Measurements from ENCODE around the gene RPS18.
"Not testable (repeated sequence)": the region's sequence is repeated elsewhere in the genome, so short reads cannot be mapped to it uniquely, and the experiment has no call there.

RPS18 gene

DNA sequence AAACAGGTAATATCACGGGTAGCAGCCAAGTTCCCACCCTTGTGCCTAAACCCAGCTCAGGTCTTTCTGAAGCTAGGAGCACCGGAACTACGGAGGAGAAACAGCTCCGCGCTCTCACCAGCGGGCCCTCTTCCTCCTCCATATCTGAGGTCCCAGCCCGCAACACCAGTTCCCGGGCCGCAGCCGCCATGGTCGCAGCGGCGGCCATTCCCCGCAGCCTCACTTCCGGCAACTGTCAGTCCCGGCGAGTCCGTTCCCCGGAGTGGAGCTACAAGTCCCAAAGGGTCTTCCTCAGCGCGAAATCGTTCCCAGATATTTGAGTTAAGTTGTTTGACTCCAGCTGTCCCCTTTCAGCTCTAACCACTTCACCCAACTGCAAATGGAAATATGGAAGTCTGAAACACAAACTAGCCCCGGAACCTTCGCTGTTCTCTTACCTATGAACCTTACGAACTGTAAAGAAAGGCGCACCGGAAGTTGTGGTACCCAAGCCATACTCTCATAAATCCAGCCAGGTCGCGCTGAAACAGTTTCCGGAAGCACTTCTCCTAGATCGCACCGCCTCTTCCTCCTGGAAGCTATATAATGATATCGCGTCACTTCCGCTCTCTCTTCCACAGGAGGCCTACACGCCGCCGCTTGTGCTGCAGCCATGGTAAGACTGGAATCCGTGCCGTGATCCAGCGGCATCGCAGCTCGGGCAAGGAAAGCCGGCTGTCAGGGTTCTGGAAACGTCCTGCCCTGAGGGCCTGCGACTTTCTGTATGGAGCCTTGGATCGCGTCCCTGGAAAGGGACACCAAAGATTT, at the start of gene RPS18, which contains the start of gene VPS52:
RPS18 (plus strand) TSS at position 608 of the 807 bp plus-strand sequence; CDS start at position 653, 45 bp downstream.
VPS52 (minus strand) TSS at position 409 of the 807 bp plus-strand sequence; CDS start at position 208, 201 bp downstream.
- FAIRE-seq: no peak
- peak; percentile 92 for DNase-seq (ENCODE audit: low spot score)

GRCh38 chr6:33226503-33227120, 45.3 kb upstream of the RPS18 start:
- not testable (repeated sequence) for FAIRE-seq; DNase-seq (ENCODE audit: low spot score)

DNA sequence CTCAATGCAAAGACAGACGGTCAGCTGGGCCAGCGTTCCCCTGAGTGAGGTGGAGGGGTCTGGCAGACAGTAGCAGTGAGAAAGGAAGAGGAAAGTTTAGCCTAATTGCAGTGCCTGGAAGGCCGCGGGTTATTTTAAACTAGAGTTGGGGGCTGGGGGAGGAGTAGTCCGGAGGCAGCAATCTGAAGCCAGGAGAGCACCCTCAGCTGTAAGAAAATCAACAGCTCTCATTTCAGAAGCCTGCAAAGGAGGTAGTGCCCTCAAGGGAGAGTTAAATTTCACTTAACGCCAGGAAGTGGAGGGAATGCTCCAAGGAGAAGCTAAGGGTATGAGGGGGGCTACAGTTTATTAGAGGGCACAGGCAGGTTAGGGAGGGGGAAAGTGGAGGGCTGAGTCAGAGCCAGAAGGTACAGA, 36.6 kb upstream of the RPS18 start:
- FAIRE-seq: no peak

DNA sequence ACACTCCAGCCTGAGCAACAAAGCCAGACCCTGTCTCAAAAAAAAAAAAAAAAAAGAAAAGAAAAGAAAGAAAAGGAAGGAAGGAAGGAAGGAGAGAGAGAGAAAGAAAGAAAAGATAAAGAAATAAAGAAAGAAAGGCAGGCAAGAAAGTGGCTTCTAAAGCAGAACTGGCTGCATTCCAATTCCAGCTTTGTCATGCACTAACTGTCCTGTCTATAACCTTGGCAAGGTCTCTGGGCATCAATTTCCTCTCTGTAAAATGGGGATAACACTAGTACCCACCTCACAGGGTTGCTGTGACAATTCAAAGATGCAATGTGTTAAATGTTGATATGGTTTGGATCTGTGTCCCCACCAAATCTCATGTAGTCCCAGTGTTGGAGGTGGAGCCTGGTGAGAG, 35.5 kb upstream of the RPS18 start:
- no peak for FAIRE-seq
- no peak for DNase-seq (ENCODE audit: low spot score)

More for the DNA sequence above, 36.6 kb upstream of the RPS18 start:
- DNase-seq (ENCODE audit: low spot score): no peak

- FAIRE-seq (no peak), DNase-seq (ENCODE audit: low spot score) (no peak)
Measured at GRCh38 chr6:33236852-33237251, 35.0 kb upstream of the RPS18 start.

- no peak for DNase-seq (ENCODE audit: low spot score)
- FAIRE-seq: no peak
Measured at GRCh38 chr6:33237741-33238140, 34.1 kb upstream of the RPS18 start.

GRCh38 chr6:33241968-33242367, 29.9 kb upstream of the RPS18 start:
- DNase-seq (ENCODE audit: low spot score) (no peak), FAIRE-seq (no peak)

GRCh38 chr6:33243476-33243875, 28.4 kb upstream of the RPS18 start:
- FAIRE-seq: no peak
- DNase-seq (ENCODE audit: low spot score): no peak

- DNase-seq (ENCODE audit: low spot score) (peak; percentile 75), FAIRE-seq (peak; percentile 72)
Measured at GRCh38 chr6:33247977-33248642, 23.8 kb upstream of the RPS18 start.

GRCh38 chr6:33248643-33248931, 23.3 kb upstream of the RPS18 start:
- no peak for DNase-seq (ENCODE audit: low spot score)
- no peak for FAIRE-seq

- FAIRE-seq: peak; percentile 30
- peak; percentile 93 for DNase-seq (ENCODE audit: low spot score)
Measured at GRCh38 chr6:33248932-33249731, 22.7 kb upstream of the RPS18 start.

DNA sequence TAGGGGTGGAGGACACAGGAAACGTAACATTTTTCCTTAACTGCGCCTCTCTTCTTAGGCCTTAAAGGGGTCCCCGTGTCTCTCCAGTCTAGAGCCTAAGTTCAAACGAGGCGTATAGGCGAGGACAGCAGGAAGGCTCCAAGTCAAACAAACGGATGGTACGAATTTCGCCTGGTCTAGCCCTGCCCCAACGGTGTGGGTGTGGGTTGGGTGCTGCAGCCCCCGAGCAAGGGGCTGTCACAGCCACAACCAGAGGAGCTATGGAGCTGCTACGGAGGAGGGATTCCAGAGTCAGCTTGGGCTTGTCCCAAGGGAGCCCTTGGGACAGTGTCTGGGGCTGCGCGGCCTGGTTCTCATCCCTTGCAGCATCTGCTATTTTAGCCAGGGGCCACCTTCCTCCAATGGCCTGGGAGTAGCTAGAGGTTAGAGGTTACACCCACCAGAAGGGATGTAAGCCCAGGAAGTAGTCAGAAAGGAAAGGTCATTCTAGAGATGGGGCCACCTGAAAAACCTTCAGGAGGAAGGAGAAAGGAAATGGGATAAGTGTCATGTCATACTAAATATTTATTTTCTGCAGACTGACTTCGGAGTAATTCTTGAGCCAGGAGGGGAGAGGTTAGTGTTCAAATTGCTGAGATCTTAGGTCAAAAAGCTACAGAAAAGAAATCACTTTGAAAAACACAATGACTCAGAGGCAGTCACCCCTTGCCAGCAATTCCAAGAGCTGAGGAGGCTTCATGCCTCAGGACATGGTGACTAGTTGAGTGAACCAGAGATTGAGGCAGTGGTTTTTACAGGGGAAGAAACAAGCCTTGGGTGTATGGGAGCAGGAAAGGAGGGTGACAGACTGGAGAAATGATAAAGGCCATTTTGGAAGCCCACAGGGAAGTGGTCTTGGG, 21.9 kb upstream of the RPS18 start:
- DNase-seq (ENCODE audit: low spot score) (no peak), FAIRE-seq (no peak)

DNA sequence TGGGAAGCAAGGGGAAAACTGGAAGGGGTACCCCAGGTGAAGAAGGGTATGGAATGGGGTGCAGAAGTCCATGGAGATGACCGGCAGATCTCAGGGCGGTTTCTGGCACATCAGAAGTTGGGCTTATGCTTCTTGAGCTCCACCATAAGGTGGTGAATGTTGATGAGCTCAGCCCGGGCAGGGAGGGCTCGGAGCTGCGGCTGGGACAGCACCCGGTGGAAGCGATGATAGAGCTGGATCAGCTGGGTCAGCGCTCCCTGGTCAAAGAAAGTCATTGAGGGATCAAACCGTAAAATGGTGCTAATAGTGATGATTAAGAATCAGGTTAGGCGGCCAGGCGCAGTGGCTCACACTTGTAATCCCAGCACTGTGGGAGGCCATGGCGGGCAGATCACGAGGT, 21.1 kb upstream of the RPS18 start:
- FAIRE-seq (no peak), DNase-seq (ENCODE audit: low spot score) (no peak)

- no peak for FAIRE-seq
- no peak for DNase-seq (ENCODE audit: low spot score)
Measured at GRCh38 chr6:33251395-33252012, 20.4 kb upstream of the RPS18 start.

- FAIRE-seq: no peak
- no peak for DNase-seq (ENCODE audit: low spot score)
Measured at GRCh38 chr6:33252759-33253158, 19.1 kb upstream of the RPS18 start.

DNA sequence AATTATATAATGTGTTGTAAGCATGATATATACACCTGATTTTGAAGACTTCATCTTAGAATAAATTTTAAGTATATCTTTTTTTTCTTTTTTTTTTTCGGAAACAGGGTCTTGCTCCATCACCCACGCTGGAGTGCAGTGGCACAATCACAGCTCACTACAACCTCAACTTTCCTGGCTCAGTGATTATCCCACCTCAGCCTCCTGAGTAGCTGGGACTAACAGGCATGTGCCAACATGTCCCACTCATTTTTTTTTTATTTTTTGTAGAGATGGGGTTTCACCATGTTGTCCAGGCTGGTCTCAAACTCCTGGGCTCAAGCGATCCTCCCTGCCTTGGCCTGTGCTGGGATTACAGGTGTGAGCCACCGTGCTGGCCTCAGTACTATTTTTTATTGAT, 17.3 kb upstream of the RPS18 start:
- no peak for DNase-seq (ENCODE audit: low spot score)
- FAIRE-seq: no peak

- no peak for FAIRE-seq
Measured at GRCh38 chr6:33259032-33259431, 12.8 kb upstream of the RPS18 start.

DNA sequence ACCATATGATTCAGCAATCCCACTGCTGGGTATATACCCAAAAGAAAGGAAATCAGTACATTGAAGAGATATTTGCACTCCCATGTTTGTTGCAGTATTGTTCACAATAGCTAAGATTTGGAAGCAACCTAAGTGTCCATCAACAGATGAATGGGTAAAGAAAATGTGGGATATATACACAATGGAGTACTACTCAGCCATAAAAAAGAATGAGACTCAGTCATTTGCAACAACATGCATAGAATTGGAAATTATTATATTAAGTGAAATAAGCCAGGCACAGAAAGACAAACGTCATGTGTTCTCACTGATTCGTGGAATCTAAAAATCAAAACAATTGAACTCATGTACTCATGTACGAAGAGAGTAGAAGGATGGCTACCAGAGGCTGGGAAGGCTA, 9.4 kb upstream of the RPS18 start:
- FAIRE-seq; DNase-seq (ENCODE audit: low spot score): not testable (repeated sequence)

More at GRCh38 chr6:33259032-33259431, 12.8 kb upstream of the RPS18 start:
- no peak for DNase-seq (ENCODE audit: low spot score)

DNA sequence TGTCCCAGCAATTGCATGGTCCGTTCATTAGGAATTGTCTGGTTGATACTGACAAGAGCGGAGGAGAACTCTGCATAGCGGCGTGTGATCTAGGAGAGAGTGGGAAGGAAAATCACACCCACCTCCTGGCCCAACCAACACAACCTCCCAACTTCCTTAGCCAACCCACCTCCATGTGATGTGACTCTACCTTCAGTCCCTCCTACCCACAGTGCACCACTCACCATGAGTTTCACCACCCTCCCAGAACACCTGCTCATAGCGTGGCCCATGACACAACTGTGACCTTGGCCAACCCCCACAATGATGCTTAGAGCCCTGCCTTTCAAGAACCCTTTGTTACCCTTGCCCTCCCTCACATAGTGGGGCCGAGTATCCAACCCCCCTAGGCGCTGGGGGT, 7.9 kb upstream of the RPS18 start:
- no peak for DNase-seq (ENCODE audit: low spot score)

GRCh38 chr6:33271117-33271467, 783 bp upstream of the RPS18 start:
- FAIRE-seq: no peak
- peak; percentile 21 for DNase-seq (ENCODE audit: low spot score)

More for the DNA sequence above, 7.9 kb upstream of the RPS18 start:
- FAIRE-seq: no peak
